Measurements from ENCODE around the gene RGPD6. TPM values are rescaled to one million over a fixed set of nuclear protein-coding genes. Genes with fewer than 3 reads are reported as not detected.
"Not testable (repeated sequence)": the region's sequence is repeated elsewhere in the genome, so short reads cannot be mapped to it uniquely, and the experiment has no call there.

Gene RGPD6
- polyA plus RNA-seq, 4 donors: 26.8 to 58.9 (median 32.1) TPM

DNA sequence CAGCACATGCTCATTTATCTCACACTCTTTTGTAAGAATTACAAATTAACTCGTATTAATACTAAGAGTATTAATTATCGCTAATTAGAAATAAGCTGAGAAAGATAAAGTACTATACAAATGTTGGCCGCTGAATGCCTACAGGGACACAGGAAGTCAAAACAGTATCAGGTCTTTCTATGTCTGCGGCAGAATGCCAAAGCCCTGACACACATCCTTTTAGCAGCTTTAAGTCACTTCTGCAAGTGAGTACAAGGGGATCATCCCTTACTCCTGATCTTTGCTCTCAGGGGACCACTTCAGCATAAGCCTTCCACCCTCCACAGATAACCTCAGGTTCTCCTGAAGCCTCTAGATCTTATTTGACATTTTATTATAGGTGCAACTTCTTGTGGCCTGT lies 94.3 kb downstream of the RGPD6 start:
- not testable (repeated sequence) for DNase-seq (ENCODE audit: low read depth in 4 of 4, low spot score in 2 of 4)

DNA sequence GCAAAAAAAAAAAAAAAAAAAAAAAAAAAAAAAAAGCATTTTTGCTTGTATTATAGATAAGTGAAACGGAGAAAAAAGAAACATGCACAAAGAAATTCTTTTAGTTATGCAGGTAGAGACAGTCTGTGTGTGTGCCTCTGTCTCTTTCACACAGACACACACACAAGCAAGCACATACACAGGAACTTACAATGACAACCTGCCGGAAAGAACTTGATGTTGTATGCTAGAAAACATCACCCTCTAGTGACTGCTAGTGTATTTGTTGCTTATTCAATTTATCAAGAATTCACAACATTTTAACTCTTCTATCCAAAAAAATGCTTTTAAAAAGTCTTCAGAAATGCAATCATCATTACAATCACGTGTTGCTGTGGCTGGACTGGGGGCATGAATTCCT lies 95.8 kb downstream of the RGPD6 start:
- DNase-seq (ENCODE audit: low read depth in 4 of 4, low spot score in 2 of 4): not testable (repeated sequence)

DNA sequence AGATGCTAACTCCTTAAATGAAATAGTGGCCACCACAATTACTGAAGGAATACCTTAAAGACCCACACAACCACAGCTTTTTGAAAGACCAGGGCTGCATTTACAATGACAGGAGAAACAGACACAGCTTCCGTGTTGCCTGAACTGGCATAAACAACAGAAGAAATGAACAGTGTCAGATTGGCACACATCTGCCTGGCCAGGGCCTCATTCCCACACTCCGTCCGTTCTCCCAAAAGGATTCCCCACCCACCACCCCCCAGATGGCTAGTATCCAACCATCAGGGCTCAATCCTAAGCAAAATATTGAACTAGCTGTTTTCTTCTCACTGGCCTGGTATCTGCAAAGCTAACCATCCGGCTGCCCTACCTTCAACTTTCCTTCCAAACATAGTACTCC lies 96.9 kb downstream of the RGPD6 start:
- not testable (repeated sequence) for DNase-seq (ENCODE audit: low read depth in 4 of 4, low spot score in 2 of 4)

DNA sequence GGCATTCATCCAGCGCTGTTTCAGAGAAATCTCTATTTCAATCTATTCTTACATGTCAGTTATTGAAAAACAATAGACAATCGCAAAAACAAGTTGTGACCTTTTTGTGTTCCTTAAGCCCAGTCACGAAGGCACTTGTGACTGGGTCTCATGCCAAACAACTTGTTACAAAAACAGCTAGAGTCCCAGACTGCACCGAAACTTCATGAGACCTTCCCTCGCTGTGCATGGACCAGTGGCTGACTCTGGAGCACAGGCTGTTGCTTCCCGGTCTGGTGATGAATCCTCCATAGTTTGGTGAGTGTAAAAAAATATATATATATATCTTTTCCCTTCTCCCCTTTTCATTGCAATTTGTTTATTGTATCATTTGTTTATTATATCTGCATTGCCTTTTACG lies 99.7 kb downstream of the RGPD6 start:
- DNase-seq (ENCODE audit: low read depth in 4 of 4, low spot score in 2 of 4): not testable (repeated sequence)

DNA sequence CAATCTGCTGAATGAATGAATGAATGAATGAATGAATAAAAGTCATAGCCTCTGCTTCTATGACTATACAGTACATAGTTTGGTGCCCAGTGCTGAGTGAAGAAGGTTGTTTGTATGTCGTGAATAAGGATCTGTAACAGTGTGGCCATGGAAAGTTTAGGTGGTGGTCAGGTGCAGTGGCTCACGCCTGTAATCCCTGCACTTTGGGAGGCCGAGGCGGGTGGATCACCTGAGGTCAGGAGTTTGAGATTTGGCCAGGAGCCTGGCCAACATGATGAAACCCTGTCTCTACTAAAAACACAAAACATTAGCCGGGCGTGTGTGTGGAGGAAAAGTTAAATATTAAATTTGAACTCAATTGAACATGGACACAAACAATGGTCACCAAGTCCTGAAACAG lies 100.1 kb downstream of the RGPD6 start:
- not testable (repeated sequence) for DNase-seq (ENCODE audit: low read depth in 4 of 4, low spot score in 2 of 4)

DNA sequence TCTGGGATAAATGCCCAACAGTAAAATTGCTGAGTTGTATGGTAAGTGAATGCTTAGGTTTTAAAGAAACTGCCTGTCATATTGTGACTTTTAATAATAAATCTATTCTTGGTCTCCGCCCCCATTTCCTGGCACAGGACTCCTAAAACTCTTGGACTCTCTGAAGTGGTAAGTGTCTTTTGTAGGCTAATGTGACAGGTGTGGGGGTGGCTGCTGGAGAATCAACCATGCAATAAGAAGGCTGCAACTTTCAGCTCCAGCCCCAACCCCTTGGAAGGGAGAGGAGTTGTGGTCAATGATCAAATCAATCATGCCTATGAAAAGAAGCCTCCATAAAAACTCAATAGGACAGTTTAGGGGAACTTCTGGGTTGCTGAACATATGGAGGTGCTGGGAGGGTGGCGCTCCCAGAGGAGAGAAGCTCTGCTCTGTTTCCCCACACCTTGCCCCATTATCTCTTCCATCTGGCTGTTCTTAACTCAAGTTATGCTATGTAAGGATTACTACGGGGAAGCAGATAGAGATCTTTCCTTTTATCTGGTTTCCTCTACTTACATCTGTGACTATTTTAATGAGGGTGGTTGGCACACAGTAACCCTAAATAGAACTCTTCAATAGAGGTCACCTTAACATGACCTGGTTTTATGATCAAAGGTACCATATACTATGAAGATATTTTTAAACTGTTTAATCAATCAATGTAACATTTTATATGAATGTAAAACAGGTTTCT lies 101.2 kb downstream of the RGPD6 start:
- not testable (repeated sequence) for DNase-seq (ENCODE audit: low read depth in 4 of 4, low spot score in 2 of 4)

DNA sequence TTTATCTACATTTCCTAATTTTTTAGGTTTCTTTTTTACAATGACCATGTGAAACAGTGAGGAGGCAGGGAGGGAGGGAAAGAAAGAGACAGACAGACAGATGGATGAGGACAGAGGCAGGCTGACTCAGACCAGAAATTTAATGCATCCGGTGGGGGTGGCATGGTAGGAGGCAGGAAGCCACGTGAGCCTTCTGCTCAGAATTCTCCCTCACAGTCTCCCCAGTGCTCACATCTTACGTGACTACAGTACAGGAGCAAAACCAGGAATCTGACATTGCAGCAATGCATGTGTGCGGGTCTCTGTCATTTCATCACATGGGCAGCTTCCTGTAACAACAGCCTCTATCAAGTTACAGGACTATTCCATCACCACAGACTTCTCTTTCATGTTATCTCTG lies 102.1 kb downstream of the RGPD6 start:
- not testable (repeated sequence) for DNase-seq (ENCODE audit: low read depth in 4 of 4, low spot score in 2 of 4)

DNA sequence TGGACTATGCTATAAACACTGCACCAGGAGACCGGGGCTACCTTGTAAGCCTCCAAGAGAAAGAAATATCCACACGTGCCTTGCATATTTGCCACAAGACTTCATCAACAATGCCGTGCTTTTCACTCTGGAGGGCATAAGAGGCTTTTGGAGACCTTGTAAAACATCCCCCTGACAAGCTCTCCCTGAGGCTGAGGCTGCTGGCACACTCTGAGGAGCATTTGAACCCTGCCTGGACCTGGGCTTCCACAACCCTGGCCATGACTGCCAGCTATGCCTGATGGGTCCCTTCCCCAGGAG lies 104.0 kb downstream of the RGPD6 start:
- DNase-seq (ENCODE audit: low read depth in 4 of 4, low spot score in 2 of 4): not testable (repeated sequence)

DNA sequence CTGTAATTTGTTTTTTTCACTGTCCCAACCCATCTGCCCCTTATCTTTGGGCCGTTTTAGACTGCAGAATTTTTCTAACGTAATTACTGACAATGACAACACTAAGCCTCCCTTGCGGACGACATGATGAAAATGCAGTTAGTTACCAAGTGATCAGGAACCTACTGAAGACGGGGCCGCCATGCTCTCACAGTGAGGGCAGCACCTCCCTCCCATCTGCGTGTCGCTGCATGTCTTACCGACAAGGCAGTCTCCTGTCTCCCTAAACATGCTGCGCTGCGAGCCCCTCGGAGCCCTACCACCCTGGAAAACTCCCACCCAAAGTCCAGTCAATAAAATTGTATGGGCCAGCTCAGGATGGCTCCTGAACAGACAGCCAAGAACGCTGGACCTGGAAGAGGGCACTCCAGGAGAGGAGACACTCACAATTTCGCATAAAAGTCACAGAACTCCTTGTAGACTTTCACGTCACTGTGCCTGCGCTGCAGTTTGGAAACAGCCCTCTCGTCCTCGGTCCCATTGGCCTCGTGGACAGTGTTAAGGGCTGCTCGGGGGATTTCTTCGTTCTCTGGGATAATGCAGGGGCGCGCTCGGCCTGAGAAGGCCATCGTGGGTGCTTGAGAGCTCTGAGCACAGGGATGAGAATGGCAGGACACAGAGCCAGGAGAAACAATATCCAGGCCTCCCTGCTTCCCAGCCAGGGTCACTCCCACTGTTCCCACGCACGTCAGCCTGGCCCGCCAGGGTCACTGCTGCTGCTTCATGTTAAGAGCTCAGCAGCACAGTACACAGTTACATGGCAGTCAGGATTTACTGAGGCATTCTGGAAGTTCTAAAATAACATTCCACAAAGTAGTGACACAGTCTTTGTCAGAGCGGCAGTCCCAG lies 104.6 kb downstream of the RGPD6 start, which contains the start of gene LIMS4:
Gene LIMS4 (minus strand): TSS at position 646 of the 888 bp plus-strand sequence. CDS start 38 bp downstream, at position 608.
- DNase-seq (ENCODE audit: low read depth in 4 of 4, low spot score in 2 of 4): not testable (repeated sequence)

DNA sequence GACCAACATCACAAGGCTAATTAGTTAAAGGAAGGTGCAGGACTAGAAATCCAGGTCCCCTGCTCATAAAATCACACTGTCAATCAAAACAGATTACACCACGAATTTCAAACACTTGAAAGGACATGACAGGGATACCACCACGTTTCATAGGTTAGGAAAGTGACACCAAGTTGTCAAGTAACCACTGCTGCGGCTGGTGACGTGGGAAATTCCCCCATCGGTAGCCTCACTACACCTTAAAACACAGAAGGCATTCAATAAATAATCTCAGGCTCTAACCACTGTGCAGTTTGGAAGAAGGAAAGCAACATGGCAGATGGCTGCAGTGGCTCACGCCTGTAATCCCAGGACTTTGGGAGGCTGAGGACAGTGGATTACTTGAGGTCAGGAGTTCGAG lies 108.1 kb downstream of the RGPD6 start:
- not testable (repeated sequence) for DNase-seq (ENCODE audit: low read depth in 4 of 4, low spot score in 2 of 4)

DNA sequence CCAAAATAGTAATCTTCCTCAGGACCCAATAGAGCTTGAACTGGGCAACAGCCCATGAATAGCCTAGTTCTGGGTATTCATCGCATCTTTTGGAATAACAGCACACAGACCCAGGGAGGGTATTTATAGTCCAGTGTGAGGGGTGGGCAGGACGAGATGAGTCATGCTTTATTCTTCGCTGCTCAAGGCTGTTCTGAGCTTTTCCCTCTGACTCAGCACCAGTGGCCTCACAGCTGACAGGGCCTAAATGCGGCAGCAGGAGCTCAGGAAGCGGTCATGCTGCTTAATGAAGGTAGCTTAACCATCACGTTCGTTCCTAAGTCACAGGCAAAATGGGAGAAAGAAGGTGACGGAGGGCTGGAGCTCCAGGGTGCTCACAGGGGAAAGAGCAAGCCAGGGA lies 111.7 kb downstream of the RGPD6 start:
- DNase-seq (ENCODE audit: low read depth in 4 of 4, low spot score in 2 of 4): not testable (repeated sequence)

Other genes starting within 250 kb of the RGPD6 start
- gene LIMS4, start 104.4 kb downstream of the RGPD6 start, polyA plus RNA-seq (ENCODE audit: insufficient read length in 4 of 4): 1 to 10 TPM; 1.1 to 3.1 (median 1.5) TPM
- gene BUB1, start 100.8 kb upstream of the RGPD6 start, polyA plus RNA-seq (ENCODE audit: insufficient read length in 4 of 4): 10 to 100 TPM; 18.4 to 26.6 (median 22.0) TPM
- 1 to 10 TPM in 1 of 4 donors, under 1 TPM in 3; 0.43 to 1.2 (median 0.76) TPM for gene ACOXL, start 155.4 kb upstream of the RGPD6 start, polyA plus RNA-seq (ENCODE audit: insufficient read length in 4 of 4)